Upper lobe of right lung (tissue), 1 donor: ENCODE data around the gene ATP11B. TPM values are rescaled to one million over a fixed set of nuclear protein-coding genes. Genes with fewer than 3 reads are reported as not detected.

Experiments used
- ATAC-seq: fragments of 200-7000 bp; cut with Tn5 transposase; one replicate; pipeline ENCODE4 v1.9.1; 2020; ENCODE audit warnings: mild to moderate bottlenecking, moderate library complexity
- DNase-seq: peaks from one replicate; pipeline ENCODE4 v3.0.0-alpha.2; 2020
- H3K27ac ChIP-seq: fragments of 200-600 bp; one replicate; pipeline ENCODE4 v1.8.0; 2022
- H3K27me3 ChIP-seq: fragments of 200-600 bp; one replicate; pipeline ENCODE4 v1.8.0; 2022; ENCODE audit warnings: mild to moderate bottlenecking
- H3K36me3 ChIP-seq: fragments of 200-600 bp; one replicate; pipeline ENCODE4 v1.8.0; 2022
- H3K4me1 ChIP-seq: fragments of 200-600 bp; one replicate; pipeline ENCODE4 v1.8.0; 2022
- H3K4me3 ChIP-seq: fragments of 200-600 bp; one replicate; pipeline ENCODE4 v1.8.0; 2022; ENCODE audit warnings: mild to moderate bottlenecking
- H3K9me3 ChIP-seq: fragments of 200-600 bp; one replicate; pipeline ENCODE4 v1.8.0; 2022
- intact Hi-C: fragments of 100-400 bp; cut with DNase I; formaldehyde crosslinking; loops from one replicate; pipeline ENCODE4 v1.11.0; 2022
- total RNA-seq: library from RNA; stranded (reverse); fragmentation: NEBNext Ultra II Directional; extraction: Animal tissue kit (Norgen Biotek cat#: 25700); gene quantifications from one replicate; pipeline ENCODE4 v1.2.1, GENCODE V29; 2021
- TF ChIP-seq, protein P1 (sequence below): fragments of 200-600 bp; IDR thresholded peaks from one replicate; pipeline ENCODE4 v1.8.0; 2022; ENCODE audit warnings: antibody characterized with exemption
- donor health status: DM: no; HTN: yes; CAD: no; lungs with severe emphysema.

Gene ATP11B
- total RNA-seq, 1 donor from 2014 or later = 70.7 TPM

GRCh38 chr3:182895513-182896112, 102.3 kb downstream of the ATP11B start:
- no peaks in the 10 kb centered on the region for H3K9me3 ChIP-seq
- H3K4me1 ChIP-seq = no peaks in the 10 kb centered on the region
- no peak overlapping the region for H3K4me3 ChIP-seq
- no peak for DNase-seq
- intact Hi-C loops = no loop called here
- ATAC-seq = no peak
- TF ChIP-seq, protein P1, sequence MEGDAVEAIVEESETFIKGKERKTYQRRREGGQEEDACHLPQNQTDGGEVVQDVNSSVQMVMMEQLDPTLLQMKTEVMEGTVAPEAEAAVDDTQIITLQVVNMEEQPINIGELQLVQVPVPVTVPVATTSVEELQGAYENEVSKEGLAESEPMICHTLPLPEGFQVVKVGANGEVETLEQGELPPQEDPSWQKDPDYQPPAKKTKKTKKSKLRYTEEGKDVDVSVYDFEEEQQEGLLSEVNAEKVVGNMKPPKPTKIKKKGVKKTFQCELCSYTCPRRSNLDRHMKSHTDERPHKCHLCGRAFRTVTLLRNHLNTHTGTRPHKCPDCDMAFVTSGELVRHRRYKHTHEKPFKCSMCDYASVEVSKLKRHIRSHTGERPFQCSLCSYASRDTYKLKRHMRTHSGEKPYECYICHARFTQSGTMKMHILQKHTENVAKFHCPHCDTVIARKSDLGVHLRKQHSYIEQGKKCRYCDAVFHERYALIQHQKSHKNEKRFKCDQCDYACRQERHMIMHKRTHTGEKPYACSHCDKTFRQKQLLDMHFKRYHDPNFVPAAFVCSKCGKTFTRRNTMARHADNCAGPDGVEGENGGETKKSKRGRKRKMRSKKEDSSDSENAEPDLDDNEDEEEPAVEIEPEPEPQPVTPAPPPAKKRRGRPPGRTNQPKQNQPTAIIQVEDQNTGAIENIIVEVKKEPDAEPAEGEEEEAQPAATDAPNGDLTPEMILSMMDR = no peak
- no peak overlapping the region for H3K27ac ChIP-seq
- H3K27me3 ChIP-seq = no peaks in the 10 kb centered on the region
- H3K36me3 ChIP-seq = peaks cover 46% of the 10 kb centered on the region

DNA sequence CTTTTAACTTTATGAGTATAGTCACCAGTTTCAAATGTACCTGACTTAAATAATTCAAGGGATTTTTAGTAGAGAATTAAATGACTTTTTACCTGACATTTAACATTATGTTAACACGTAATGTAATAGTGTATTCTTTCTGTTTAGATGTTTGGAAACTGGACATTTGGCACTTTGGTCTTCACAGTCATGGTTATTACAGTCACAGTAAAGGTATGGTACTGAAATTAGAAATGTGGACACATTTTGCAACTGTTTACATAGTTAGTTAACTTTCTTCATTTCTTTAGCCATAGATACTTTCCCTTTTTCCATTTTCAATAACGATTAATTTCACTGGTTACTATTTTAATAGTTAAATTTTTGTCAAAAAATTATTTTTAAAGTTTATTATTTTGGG, 103.2 kb downstream of the ATP11B start:
- no peaks in the 10 kb centered on the region for H3K27me3 ChIP-seq
- TF ChIP-seq, protein P1 = no peak
- intact Hi-C loops = no loop called here
- no peak overlapping the region for H3K27ac ChIP-seq
- DNase-seq (no peak), ATAC-seq (no peak)
- H3K36me3 ChIP-seq = peaks cover 44% of the 10 kb centered on the region
- no peaks in the 10 kb centered on the region for H3K4me1 ChIP-seq
- H3K4me3 ChIP-seq = no peak overlapping the region
- H3K9me3 ChIP-seq = no peaks in the 10 kb centered on the region

- Histone ChIP-seq H3K9me3 (no peaks in the 10 kb centered on the region), H3K27ac (no peak overlapping the region), H3K36me3 (peaks cover 80% of the 10 kb centered on the region), H3K27me3 (no peaks in the 10 kb centered on the region), H3K4me1 (no peaks in the 10 kb centered on the region), H3K4me3 (no peak overlapping the region)
- intact Hi-C loops = no loop called here
- ATAC-seq (no peak), DNase-seq (no peak)
- TF ChIP-seq, protein P1 = no peak
Observed at GRCh38 chr3:182902236-182902635, 108.9 kb downstream of the ATP11B start.

DNA sequence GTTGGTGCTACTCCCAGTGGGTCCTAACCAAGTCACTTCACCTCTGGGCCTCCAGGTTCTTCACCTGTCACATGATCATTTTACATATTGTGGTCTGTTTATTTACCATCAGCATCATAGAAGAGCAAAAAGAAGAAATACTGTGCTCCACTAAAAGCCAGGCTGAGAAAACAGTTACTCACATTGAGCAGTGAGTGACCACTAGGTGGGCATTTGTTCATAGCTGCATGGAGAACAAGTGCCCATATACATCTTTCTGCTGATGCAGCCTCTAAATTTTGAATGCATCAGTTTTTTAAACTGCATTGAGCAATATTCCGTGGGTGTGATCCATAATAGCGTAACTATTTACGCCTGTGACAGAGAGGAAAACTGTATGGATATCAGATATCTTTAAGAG, 110.9 kb downstream of the ATP11B start:
- H3K4me1 ChIP-seq = no peaks in the 10 kb centered on the region
- H3K4me3 ChIP-seq = no peak overlapping the region
- TF ChIP-seq, protein P1 = no peak
- no peaks in the 10 kb centered on the region for H3K9me3 ChIP-seq
- DNase-seq = no peak
- H3K27ac ChIP-seq = no peak overlapping the region
- peaks cover 68% of the 10 kb centered on the region for H3K36me3 ChIP-seq
- no peaks in the 10 kb centered on the region for H3K27me3 ChIP-seq
- intact Hi-C loops = no loop called here
- no peak for ATAC-seq

GRCh38 chr3:182905623-182906022, 112.3 kb downstream of the ATP11B start:
- no peak overlapping the region for H3K4me3 ChIP-seq
- TF ChIP-seq, protein P1 = no peak
- intact Hi-C loops = no loop called here
- no peaks in the 10 kb centered on the region for H3K4me1 ChIP-seq
- ATAC-seq = no peak
- DNase-seq = no peak
- peaks cover 55% of the 10 kb centered on the region for H3K36me3 ChIP-seq
- H3K27ac ChIP-seq = no peak overlapping the region
- H3K27me3 ChIP-seq = no peaks in the 10 kb centered on the region
- no peaks in the 10 kb centered on the region for H3K9me3 ChIP-seq

DNA sequence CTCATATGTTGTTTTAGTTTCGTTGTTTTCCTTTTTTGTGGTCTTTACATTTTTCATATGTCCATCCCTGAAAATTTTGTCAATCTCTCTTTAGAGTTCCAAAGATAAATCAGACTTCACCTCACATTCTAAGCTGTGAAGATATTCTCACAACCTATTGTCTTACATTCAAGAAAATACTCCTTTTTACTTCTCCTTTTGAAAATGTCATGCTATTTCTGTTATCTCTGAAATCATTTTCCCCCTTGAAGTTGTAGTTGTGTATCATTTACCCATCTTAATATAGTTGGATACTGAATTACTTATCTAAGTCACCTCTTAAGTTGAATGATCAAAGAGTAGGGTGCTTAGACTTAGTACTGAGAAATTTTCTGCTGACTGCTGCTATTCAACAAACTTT, 112.7 kb downstream of the ATP11B start:
- Histone ChIP-seq H3K27me3 (no peaks in the 10 kb centered on the region), H3K4me3 (no peak overlapping the region), H3K4me1 (no peaks in the 10 kb centered on the region), H3K27ac (no peak overlapping the region), H3K36me3 (peaks cover 55% of the 10 kb centered on the region), H3K9me3 (no peaks in the 10 kb centered on the region)
- TF ChIP-seq, protein P1 = no peak
- no peak for ATAC-seq
- DNase-seq = no peak
- intact Hi-C loops = no loop called here
